Measurements from ENCODE around the gene ABLIM3.

ABLIM3 gene

GRCh38 chr5:149141224-149141956, at the start of gene ABLIM3:
Gene ABLIM3 (plus strand): TSS chr5:149141493. CDS start chr5:149142096, 603 bp downstream.
- in situ Hi-C loops (cut with MboI; ENCODE audit: low sequenced_read_pairs), result no loop called here

GRCh38 chr5:149093625-149094024, 47.7 kb upstream of the ABLIM3 start:
- in situ Hi-C loops (cut with MboI; ENCODE audit: low sequenced_read_pairs), result no loop called here

- in situ Hi-C loops (cut with MboI; ENCODE audit: low sequenced_read_pairs), result no loop called here
Measured at GRCh38 chr5:149094996-149095395, 46.3 kb upstream of the ABLIM3 start.

DNA sequence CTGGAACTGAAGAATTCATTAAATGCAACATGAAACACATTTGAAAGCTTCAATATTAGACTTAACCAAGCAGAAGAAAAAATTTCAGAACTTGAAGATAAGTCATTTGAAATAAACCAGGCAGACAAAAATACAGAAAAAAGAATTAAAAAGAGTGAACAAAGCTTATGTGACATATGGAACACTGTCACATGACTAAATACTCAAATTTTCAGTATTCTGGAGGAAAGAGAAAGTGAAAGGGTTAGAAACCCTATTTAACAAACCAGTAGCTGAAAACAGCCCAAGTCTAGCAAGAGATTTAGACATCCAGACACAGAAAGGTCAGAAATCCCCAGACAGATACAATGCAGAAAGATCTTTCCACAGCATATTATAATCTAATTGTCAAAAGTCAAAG, 41.4 kb upstream of the ABLIM3 start:
- in situ Hi-C loops (cut with MboI; ENCODE audit: low sequenced_read_pairs), result loop anchor here (25.0 kb wide), 1 partner anchor 363 kb away; no protein-coding TSS in a partner anchor

- in situ Hi-C loops (cut with MboI; ENCODE audit: low sequenced_read_pairs), result loop anchor here (25.0 kb wide), 1 partner anchor 363 kb away; no protein-coding TSS in a partner anchor
Measured at GRCh38 chr5:149100331-149100730, 41.0 kb upstream of the ABLIM3 start.

DNA sequence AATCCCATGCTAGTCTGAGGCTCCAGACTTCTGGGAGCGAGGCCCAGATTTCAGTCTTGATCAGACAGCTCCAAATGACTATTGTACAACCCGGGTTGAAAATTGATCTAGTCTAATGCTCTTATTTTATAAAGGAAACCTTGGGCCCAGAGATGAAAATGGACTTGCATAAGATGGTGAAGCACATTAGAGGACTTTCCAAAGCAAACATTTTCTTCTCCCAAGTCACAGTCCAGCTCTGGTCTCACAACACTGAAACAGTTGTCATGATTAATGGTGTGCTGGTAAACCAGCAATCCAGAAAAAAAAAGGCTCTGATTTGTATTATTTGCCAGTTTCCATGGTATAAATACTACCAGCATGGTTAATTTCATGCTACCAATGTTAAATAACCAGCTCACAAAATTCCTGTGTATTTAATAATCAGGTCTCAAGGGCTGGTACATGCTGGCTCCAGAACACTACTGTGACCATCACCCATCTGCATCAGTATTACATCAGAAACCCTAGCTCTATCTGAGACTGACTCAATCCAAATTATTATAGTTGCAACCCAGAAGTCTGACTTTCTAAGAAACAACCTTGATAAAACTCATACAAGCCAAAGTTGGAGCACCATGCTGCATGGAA, 32.5 kb upstream of the ABLIM3 start:
- in situ Hi-C loops (cut with MboI; ENCODE audit: low sequenced_read_pairs), result loop anchor here (25.0 kb wide), 1 partner anchor 371 kb away; no protein-coding TSS in a partner anchor

DNA sequence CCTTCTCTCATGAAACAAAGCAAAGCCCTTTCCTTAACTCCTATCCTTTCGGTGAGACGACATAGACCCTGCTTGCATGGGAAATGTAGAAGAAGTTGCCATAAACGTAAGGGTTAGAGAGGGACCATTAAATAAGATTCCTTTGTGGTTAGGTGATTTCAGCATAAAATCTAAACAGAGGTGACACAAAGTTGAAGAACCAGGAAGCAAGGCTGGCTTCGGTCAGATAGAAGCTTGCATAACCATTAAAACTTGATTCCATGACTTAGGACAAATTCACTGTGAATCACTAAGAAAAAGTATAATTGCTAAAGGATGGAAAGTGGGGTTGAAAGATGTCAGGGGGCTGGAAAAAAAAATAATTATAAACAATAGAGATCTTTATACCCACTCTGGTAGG, 30.9 kb upstream of the ABLIM3 start:
- in situ Hi-C loops (cut with MboI; ENCODE audit: low sequenced_read_pairs), result loop anchor here (25.0 kb wide), 1 partner anchor 373 kb away; no protein-coding TSS in a partner anchor

GRCh38 chr5:149113669-149114068, 27.6 kb upstream of the ABLIM3 start:
- in situ Hi-C loops (cut with MboI; ENCODE audit: low sequenced_read_pairs), result loop anchor here (25.0 kb wide), 1 partner anchor 376 kb away; no protein-coding TSS in a partner anchor

DNA sequence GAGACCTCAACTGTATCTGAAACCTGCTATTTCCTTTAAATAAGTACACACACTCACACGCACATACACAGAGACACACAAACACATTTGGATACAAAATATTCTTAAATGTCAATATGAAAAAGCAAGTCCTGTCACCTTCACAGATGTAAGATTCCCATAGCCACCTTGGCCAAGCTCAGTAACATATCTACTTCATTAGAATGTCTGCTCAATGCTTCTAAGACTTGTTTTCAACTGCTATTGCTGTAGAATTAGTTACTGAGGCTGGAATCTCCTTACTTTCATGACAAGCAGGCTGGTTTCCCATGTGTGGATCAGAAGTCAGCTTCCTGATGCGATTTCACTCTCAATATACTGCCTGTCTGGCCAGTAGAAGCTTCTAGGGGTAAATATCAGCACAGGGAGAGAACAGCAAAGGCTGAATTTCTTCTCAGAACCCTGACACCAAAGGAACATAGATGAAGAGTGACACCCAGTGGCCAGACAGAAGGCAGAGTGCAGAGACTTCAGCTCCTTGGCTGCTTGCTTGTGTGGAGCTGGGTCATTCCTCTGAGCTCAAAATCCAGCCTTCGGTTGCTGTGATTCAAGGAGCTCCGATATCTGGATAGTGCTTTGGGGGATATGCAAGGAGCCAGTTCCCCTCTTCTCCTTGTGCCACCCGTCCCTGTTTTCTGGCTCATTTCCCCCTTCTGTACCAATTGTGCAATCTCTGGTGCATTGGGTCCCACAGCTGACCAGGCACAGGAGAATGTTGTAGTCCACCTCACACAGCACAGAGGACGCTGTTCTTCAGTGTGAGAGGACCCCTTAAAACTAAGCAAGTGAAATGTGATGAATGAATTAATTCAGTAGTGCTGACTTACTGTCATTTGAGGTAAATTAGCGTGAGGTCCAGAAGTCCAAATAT, 26.6 kb upstream of the ABLIM3 start:
- in situ Hi-C loops (cut with MboI; ENCODE audit: low sequenced_read_pairs), result loop anchor here (25.0 kb wide), 1 partner anchor 377 kb away; no protein-coding TSS in a partner anchor

DNA sequence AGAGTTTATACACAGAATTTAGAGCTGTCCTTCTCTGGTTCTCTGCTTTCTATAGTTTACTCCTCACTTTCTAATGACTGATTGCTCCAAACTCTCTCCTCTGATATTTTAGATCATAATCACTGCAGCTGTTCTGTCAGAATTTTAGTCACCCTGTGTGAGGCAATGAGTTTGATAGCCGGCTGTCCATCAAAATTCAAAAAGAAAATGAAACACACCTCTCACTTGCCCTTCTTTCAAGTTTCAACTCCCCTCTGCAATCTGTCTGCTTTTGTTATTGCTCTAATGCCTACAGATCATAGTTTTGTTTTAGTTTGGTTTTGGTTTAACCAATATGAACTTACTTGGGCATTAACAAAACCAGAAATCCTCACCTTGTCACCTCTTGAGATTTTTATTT, 23.3 kb upstream of the ABLIM3 start:
- in situ Hi-C loops (cut with MboI; ENCODE audit: low sequenced_read_pairs), result loop anchor here (25.0 kb wide), 1 partner anchor 381 kb away; no protein-coding TSS in a partner anchor

DNA sequence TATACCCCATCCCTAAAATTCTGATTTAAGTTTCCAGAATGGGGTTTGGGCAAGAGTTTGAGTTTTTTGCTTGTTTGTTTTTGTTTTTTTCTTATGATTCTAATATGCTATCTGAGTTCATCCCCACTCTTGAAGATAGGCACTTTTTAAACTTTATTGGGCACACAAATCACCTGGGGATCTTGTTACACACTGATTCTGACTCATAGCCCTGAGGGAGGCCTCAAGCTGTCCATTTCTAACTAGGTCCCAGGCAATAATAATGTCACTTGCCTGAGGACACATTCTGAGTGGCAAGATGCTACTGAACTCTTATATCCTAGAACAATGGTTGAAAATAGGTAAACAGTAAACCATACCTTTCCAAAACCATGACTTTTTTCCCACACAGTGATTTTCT, 22.8 kb upstream of the ABLIM3 start:
- in situ Hi-C loops (cut with MboI; ENCODE audit: low sequenced_read_pairs), result loop anchor here (25.0 kb wide), 1 partner anchor 381 kb away; no protein-coding TSS in a partner anchor

GRCh38 chr5:149121145-149121544, 20.1 kb upstream of the ABLIM3 start:
- in situ Hi-C loops (cut with MboI; ENCODE audit: low sequenced_read_pairs), result loop anchor here (25.0 kb wide), 1 partner anchor 384 kb away; no protein-coding TSS in a partner anchor

DNA sequence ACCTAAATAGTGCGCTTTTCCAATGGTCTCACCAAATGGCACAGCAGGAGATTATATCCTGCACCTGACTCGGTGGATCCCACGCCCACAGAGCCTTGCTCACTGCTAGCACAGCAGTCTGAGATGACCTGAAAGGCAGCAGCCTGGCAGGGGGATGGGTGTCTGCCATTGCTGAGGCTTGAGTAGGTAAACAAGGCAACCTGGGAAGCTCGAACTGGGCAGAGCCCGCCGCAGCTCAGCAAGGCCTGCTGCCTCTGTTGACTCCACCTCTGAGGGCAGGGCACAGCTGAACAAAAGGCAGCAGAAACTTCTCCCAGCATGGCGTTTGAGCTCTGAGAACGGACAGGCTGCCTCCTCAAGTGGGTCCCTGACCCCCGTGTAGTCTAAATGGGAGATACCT, 18.1 kb upstream of the ABLIM3 start:
- in situ Hi-C loops (cut with MboI; ENCODE audit: low sequenced_read_pairs), result loop anchor here (25.0 kb wide), 1 partner anchor 386 kb away; no protein-coding TSS in a partner anchor

- in situ Hi-C loops (cut with MboI; ENCODE audit: low sequenced_read_pairs), result no loop called here
Measured at GRCh38 chr5:149125386-149125891, 15.9 kb upstream of the ABLIM3 start.

DNA sequence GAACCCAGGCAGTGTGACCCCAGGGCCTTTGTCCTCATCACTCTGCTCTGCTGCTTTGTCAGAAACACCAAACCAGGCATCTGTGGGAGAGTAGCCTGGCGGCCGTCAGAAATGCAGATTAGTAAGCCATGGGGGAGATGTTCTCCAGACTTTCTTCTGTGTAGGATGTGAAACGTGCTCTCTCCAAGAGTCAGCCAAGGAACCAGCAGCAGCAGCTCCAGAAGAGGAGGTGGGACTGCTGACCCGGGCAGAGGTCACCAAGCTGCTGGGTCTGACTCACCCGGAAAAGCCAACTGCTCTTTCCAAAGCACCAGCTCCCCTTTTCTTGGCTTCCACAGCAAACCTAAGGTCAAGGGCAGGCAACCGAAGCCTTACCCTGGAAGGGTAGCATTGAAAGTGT, 14.4 kb upstream of the ABLIM3 start:
- in situ Hi-C loops (cut with MboI; ENCODE audit: low sequenced_read_pairs), result no loop called here

- in situ Hi-C loops (cut with MboI; ENCODE audit: low sequenced_read_pairs), result no loop called here
Measured at GRCh38 chr5:149127394-149127955, 13.8 kb upstream of the ABLIM3 start.

- in situ Hi-C loops (cut with MboI; ENCODE audit: low sequenced_read_pairs), result no loop called here
Measured at GRCh38 chr5:149128023-149128875, 13.0 kb upstream of the ABLIM3 start.

- in situ Hi-C loops (cut with MboI; ENCODE audit: low sequenced_read_pairs), result no loop called here
Measured at GRCh38 chr5:149129181-149129580, 12.1 kb upstream of the ABLIM3 start.

All from HL-60/S4 treated with phorbol 12-myristate 13-acetate at 8.2 ng/mL for 4 days and 3 days (cell line).